ENCODE data around the gene FOXO3.

GRCh38 chr6:108580646-108581045, 19.9 kb downstream of the FOXO3 start:
- TF ChIP-seq POLR2A (IDR thresholded peaks at IDR 0.05) (no peak), CTCF (IDR thresholded peaks at IDR 0.05) (no peak)

All from heart left ventricle (tissue), 13 donors.